Measurements from ENCODE around the gene C22orf39.

DNA sequence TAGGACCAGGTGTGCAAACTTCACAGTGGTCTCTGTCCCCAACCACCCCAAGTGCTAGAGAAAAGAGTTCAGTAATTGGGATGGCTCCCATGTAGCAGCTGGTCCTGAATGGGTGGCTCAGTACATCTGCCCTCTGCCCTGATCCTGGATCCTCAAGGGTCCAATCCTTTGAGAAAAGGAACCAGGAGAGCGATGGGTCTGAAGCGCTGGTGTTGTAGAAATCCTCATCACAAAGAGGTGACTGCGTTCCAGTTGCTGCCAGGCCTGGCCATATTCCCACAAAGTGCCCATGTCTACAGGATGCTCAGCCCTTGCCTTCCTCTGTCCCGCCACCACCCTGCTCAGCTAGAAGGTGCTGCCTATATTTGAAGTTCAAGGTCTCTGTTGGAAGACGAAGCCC, 6.2 kb upstream of the C22orf39 start:
- TF ChIP-seq, protein P1, sequence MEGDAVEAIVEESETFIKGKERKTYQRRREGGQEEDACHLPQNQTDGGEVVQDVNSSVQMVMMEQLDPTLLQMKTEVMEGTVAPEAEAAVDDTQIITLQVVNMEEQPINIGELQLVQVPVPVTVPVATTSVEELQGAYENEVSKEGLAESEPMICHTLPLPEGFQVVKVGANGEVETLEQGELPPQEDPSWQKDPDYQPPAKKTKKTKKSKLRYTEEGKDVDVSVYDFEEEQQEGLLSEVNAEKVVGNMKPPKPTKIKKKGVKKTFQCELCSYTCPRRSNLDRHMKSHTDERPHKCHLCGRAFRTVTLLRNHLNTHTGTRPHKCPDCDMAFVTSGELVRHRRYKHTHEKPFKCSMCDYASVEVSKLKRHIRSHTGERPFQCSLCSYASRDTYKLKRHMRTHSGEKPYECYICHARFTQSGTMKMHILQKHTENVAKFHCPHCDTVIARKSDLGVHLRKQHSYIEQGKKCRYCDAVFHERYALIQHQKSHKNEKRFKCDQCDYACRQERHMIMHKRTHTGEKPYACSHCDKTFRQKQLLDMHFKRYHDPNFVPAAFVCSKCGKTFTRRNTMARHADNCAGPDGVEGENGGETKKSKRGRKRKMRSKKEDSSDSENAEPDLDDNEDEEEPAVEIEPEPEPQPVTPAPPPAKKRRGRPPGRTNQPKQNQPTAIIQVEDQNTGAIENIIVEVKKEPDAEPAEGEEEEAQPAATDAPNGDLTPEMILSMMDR (IDR thresholded peaks at IDR 0.05) = no peak
- TF ChIP-seq EZH2 (IDR thresholded peaks at IDR 0.05; ENCODE audit: borderline replicate concordance, insufficient read depth, low read depth, low read length, poor library complexity, severe bottlenecking) = no peak

Measured in B cell (primary cell).